ENCODE results near the gene ANKS1B. TPM values are rescaled to one million over a fixed set of nuclear protein-coding genes. Genes with fewer than 3 reads are reported as not detected.

Gene ANKS1B
- total RNA-seq, 1 experiment from 2014 or later: 0.61 TPM

DNA sequence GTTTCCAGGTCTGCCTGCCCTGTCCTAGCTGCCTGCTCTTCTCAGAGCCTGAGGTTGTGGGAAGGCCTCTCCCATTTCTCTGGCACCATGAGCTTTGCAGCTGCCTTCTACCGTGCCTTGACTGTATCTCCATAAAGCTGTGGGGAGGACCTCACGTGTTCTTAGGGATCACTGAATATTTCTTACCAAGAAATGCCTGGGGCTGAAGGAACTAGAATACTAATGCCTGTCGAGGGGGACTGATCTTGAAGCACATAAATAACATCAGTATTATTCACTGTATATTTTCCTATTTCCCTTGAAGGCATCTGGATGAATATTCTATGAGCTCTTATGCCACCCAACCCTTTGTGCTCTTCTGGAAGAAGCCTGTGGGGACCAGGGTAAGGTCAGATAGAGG is 1236.3 kb downstream of the ANKS1B start:
- intact Hi-C loops (cut with micrococcal nuclease; ENCODE audit: unreplicated experiment): no loop called here
- H3K27ac Mint-ChIP-seq (ENCODE audit: unreplicated experiment): no peak overlapping the region
- H3K9me3 Mint-ChIP-seq (ENCODE audit: unreplicated experiment): no peaks in the 10 kb centered on the region
- Histone ChIP-seq H3K4me3 (ENCODE audit: low read depth, low read length) (no peak overlapping the region), H3K9me3 (no peaks in the 10 kb centered on the region), H3K36me3 (ENCODE audit: control insufficient read depth, insufficient read depth, low read length) (no peaks in the 10 kb centered on the region), H3K4me1 (no peaks in the 10 kb centered on the region), H3K27me3 (replicated peaks; ENCODE audit: control insufficient read depth, insufficient read depth, low read length) (no peaks in the 10 kb centered on the region)
- H3K27me3 Mint-ChIP-seq (ENCODE audit: insufficient read depth, unreplicated experiment): peaks cover 21% of the 10 kb centered on the region
- TF ChIP-seq, protein P1, sequence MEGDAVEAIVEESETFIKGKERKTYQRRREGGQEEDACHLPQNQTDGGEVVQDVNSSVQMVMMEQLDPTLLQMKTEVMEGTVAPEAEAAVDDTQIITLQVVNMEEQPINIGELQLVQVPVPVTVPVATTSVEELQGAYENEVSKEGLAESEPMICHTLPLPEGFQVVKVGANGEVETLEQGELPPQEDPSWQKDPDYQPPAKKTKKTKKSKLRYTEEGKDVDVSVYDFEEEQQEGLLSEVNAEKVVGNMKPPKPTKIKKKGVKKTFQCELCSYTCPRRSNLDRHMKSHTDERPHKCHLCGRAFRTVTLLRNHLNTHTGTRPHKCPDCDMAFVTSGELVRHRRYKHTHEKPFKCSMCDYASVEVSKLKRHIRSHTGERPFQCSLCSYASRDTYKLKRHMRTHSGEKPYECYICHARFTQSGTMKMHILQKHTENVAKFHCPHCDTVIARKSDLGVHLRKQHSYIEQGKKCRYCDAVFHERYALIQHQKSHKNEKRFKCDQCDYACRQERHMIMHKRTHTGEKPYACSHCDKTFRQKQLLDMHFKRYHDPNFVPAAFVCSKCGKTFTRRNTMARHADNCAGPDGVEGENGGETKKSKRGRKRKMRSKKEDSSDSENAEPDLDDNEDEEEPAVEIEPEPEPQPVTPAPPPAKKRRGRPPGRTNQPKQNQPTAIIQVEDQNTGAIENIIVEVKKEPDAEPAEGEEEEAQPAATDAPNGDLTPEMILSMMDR (IDR thresholded peaks at IDR 0.05; ENCODE audit: insufficient read depth in 1 of 2, low read depth in 1 of 2, low read length in 1 of 2, severe bottlenecking in 1 of 2, unreplicated experiment in 1 of 2): no peak
- no peak overlapping the region for H3K4me3 Mint-ChIP-seq (ENCODE audit: unreplicated experiment)
- no peaks in the 10 kb centered on the region for H3K36me3 Mint-ChIP-seq (ENCODE audit: insufficient read depth, unreplicated experiment)
- H3K4me1 Mint-ChIP-seq (ENCODE audit: low read depth, unreplicated experiment): peaks cover 6% of the 10 kb centered on the region
- DNase-seq: no peak
- BruUV-seq (replicated peaks): no TSS peak
- ChIA-PET CTCF (no interaction called here), POLR2A (no interaction called here)

DNA sequence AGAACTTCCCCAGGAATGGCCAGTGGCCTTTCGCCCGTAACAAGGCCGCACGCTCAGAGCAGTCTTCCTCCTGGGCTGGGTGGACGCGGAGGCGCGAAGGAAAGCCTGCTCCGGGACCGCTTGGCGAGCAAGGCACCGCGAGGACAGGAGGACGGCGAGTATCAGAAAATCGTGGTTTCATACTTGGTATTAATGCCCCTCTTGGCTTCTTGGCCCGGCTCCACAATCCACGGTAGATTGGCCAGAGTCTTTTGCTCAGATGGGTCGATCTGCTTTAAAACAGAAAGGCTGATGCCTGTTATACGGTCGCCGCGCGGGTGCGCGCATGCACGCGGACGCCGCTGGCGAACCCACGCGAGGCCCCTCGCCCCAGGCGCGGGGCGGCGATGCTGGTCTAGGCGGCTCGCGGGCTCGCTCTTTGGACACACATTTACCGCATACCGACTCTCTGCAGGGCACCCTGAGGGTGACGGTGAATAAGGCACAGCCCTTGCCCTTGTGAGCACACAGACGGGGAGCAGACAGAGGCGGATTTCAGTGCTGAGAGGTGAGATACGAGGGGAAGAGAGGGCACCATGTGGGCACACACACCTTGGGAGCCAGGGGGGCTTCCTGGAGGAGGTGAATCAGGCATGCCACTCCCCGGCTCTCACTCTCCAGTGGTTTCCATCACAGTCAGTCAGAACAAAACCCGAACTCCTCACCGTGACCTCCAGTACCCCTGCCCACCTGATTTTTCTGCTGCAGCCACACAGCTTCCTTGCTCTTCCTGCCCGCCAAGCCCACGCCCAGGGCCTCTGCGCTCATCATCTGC is 1239.0 kb downstream of the ANKS1B start:
- H3K27me3 Mint-ChIP-seq (ENCODE audit: insufficient read depth, unreplicated experiment): peaks cover 31% of the 10 kb centered on the region
- H3K36me3 Mint-ChIP-seq (ENCODE audit: insufficient read depth, unreplicated experiment): no peaks in the 10 kb centered on the region

DNA sequence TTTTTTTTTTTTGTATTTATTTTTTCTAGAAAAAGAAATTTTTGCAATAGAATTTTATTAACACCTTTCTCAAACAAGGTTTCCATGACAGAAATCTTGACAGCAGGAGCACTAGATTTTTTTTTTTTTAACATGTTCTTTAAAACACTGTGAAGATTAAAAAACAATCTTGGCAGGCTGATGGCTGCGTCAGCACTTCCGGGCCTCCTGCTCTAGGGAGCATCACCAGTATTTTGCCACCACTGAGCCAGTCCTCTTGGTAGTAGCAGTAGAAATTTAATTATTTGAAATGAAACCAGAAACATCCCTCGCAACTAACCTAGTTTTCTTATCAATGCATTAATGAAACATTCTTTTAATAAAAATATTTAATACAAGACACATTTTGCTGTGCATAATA is 1240.1 kb downstream of the ANKS1B start:
- no peaks in the 10 kb centered on the region for H3K9me3 Mint-ChIP-seq (ENCODE audit: unreplicated experiment)
- POLR2A ChIA-PET: no interaction called here
- Histone ChIP-seq H3K27me3 (replicated peaks; ENCODE audit: control insufficient read depth, insufficient read depth, low read length) (no peaks in the 10 kb centered on the region), H3K9me3 (no peaks in the 10 kb centered on the region), H3K36me3 (ENCODE audit: control insufficient read depth, insufficient read depth, low read length) (no peaks in the 10 kb centered on the region), H3K4me3 (ENCODE audit: low read depth, low read length) (no peak overlapping the region), H3K4me1 (no peaks in the 10 kb centered on the region)
- intact Hi-C loops (cut with micrococcal nuclease; ENCODE audit: unreplicated experiment): no loop called here
- H3K27me3 Mint-ChIP-seq (ENCODE audit: insufficient read depth, unreplicated experiment): peaks cover 33% of the 10 kb centered on the region
- H3K4me1 Mint-ChIP-seq (ENCODE audit: low read depth, unreplicated experiment): peaks cover 6% of the 10 kb centered on the region
- no peak overlapping the region for H3K27ac Mint-ChIP-seq (ENCODE audit: unreplicated experiment)
- no peaks in the 10 kb centered on the region for H3K36me3 Mint-ChIP-seq (ENCODE audit: insufficient read depth, unreplicated experiment)
- no peak overlapping the region for H3K4me3 Mint-ChIP-seq (ENCODE audit: unreplicated experiment)
- DNase-seq: no peak
- CTCF ChIA-PET: no interaction called here
- TF ChIP-seq, protein P1 (IDR thresholded peaks at IDR 0.05; ENCODE audit: insufficient read depth in 1 of 2, low read depth in 1 of 2, low read length in 1 of 2, severe bottlenecking in 1 of 2, unreplicated experiment in 1 of 2): no peak
- BruUV-seq (replicated peaks): no TSS peak

More for the DNA sequence above, 1239.0 kb downstream of the ANKS1B start:
- Histone ChIP-seq H3K4me1 (no peaks in the 10 kb centered on the region), H3K27me3 (replicated peaks; ENCODE audit: control insufficient read depth, insufficient read depth, low read length) (no peaks in the 10 kb centered on the region), H3K4me3 (ENCODE audit: low read depth, low read length) (peak overlapping the region; percentile 28), H3K36me3 (ENCODE audit: control insufficient read depth, insufficient read depth, low read length) (no peaks in the 10 kb centered on the region), H3K9me3 (no peaks in the 10 kb centered on the region)
- no peak for DNase-seq
- H3K4me3 Mint-ChIP-seq (ENCODE audit: unreplicated experiment): peak overlapping the region; percentile 61
- no TSS peak for BruUV-seq (replicated peaks)
- POLR2A ChIA-PET: no interaction called here
- H3K9me3 Mint-ChIP-seq (ENCODE audit: unreplicated experiment): no peaks in the 10 kb centered on the region
- intact Hi-C loops (cut with micrococcal nuclease; ENCODE audit: unreplicated experiment): no loop called here
- H3K27ac Mint-ChIP-seq (ENCODE audit: unreplicated experiment): no peak overlapping the region
- TF ChIP-seq, protein P1 (IDR thresholded peaks at IDR 0.05; ENCODE audit: insufficient read depth in 1 of 2, low read depth in 1 of 2, low read length in 1 of 2, severe bottlenecking in 1 of 2, unreplicated experiment in 1 of 2): no peak
- peaks cover 6% of the 10 kb centered on the region for H3K4me1 Mint-ChIP-seq (ENCODE audit: low read depth, unreplicated experiment)
- CTCF ChIA-PET: no interaction called here

Measured in Caco-2 (cell line).